ENCODE measurements around the gene YPEL2. TPM values are rescaled to one million over a fixed set of nuclear protein-coding genes. Genes with fewer than 3 reads are reported as not detected.
A peak's percentile ranks its signal among the peaks of the same experiment; 100 is the strongest.

YPEL2 gene
- total RNA-seq, 2 donors from 2014 or later, result 23.6 to 44.0 TPM

- ATAC-seq, result no peak
- H3K27ac Mint-ChIP-seq, result no peak overlapping the region
- H3K27me3 Mint-ChIP-seq, result no peaks in the 10 kb centered on the region
- DNase-seq, result no peak
- H3K4me1 Mint-ChIP-seq, result peaks cover 54% of the 10 kb centered on the region
- H3K4me3 Mint-ChIP-seq, result no peak overlapping the region
- no peaks in the 10 kb centered on the region for H3K36me3 Mint-ChIP-seq (ENCODE audit: low read depth)
- H3K9me3 ChIP-seq (ENCODE audit: control insufficient read depth, low read length, poor library complexity, severe bottlenecking), result no peaks in the 10 kb centered on the region
Observed at GRCh38 chr17:59337741-59338299, 6.4 kb downstream of the YPEL2 start.

- Mint-ChIP-seq H3K27me3 (no peaks in the 10 kb centered on the region), H3K27ac (no peak overlapping the region), H3K4me3 (no peak overlapping the region), H3K4me1 (peaks cover 55% of the 10 kb centered on the region), H3K36me3 (ENCODE audit: low read depth) (no peaks in the 10 kb centered on the region)
- DNase-seq, result no peak
- H3K9me3 ChIP-seq (ENCODE audit: control insufficient read depth, low read length, poor library complexity, severe bottlenecking), result no peaks in the 10 kb centered on the region
- no peak for ATAC-seq
Observed at GRCh38 chr17:59338498-59338897, 7.0 kb downstream of the YPEL2 start.

DNA sequence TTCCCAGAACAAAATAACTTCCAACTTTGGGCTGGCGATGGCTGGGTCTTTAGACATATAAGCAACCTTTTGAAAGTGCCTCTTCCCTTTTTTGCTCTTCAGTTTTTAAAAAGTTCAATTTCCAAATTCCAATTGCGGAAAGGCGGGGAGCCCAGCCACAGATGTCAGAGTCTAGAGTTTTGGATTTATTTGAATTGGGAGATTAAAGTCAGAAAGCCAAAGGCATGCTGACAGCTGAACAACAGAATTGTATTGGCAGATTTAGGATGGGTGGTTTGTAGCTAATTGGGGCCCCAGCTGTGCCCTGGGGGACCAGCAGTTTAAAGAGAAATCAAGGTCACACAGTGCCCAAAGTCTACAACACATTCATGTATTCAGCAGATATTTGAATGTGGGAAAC is 10.5 kb downstream of the YPEL2 start:
- H3K9me3 ChIP-seq (ENCODE audit: control insufficient read depth, low read length, poor library complexity, severe bottlenecking), result no peaks in the 10 kb centered on the region
- H3K27me3 Mint-ChIP-seq, result no peaks in the 10 kb centered on the region
- DNase-seq (no peak), ATAC-seq (no peak)
- H3K4me3 Mint-ChIP-seq, result no peak overlapping the region
- H3K27ac Mint-ChIP-seq, result no peak overlapping the region
- peaks cover 52% of the 10 kb centered on the region for H3K4me1 Mint-ChIP-seq
- peaks cover 2% of the 10 kb centered on the region for H3K36me3 Mint-ChIP-seq (ENCODE audit: low read depth)

DNA sequence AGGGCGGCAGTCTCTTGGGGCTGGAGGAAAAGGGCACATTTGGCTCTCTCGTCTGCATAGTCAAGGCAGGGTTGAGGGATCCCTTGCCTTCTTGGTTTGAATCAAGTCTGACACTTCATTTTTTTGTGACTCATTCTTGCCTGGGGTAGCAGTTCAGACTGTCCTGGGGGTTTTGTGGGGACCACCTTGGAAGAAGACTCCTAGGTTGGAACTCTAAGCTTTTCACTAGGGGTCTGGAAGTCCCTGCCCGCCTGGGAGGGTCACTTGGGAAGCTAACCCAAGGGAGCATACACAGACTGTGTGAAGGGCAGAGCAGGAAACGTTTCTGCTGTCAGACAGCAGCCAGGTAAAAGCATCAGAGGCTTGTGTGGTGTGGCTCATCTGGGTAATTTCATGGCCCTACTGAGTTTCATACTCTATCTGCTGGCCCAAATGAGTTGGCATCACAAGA is 11.3 kb downstream of the YPEL2 start:
- Mint-ChIP-seq H3K27me3 (no peaks in the 10 kb centered on the region), H3K4me3 (no peak overlapping the region), H3K27ac (peak overlapping the region; percentile 67), H3K4me1 (peaks cover 60% of the 10 kb centered on the region), H3K36me3 (ENCODE audit: low read depth) (peaks cover 2% of the 10 kb centered on the region)
- DNase-seq (no peak), ATAC-seq (peak; percentile 35)
- H3K9me3 ChIP-seq (ENCODE audit: control insufficient read depth, low read length, poor library complexity, severe bottlenecking), result no peaks in the 10 kb centered on the region

- Mint-ChIP-seq H3K4me3 (no peak overlapping the region), H3K27me3 (no peaks in the 10 kb centered on the region), H3K36me3 (ENCODE audit: low read depth) (peaks cover 2% of the 10 kb centered on the region), H3K4me1 (peaks cover 50% of the 10 kb centered on the region), H3K27ac (no peak overlapping the region)
- DNase-seq (no peak), ATAC-seq (no peak)
- H3K9me3 ChIP-seq (ENCODE audit: control insufficient read depth, low read length, poor library complexity, severe bottlenecking), result no peaks in the 10 kb centered on the region
Observed at GRCh38 chr17:59345476-59345875, 14.0 kb downstream of the YPEL2 start.

DNA sequence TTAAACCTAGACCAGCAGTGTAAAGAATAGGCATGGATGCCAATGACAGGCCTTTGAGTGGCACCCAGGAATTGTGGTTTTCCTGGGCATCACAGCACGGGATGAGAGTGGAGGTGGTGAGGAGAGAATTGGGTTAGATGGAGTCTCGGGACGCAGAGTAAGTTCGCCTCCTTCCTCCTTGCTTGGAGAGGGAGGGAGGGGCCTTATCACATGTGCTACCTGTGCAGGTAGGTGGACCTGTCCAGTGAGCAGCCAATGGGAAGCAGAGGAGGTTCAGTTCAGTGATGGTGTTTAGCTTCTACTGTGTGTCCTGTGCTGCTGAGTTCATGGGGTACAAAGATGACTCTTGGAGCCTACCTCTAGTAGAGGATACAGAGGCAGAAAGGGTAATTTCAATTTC is 14.9 kb downstream of the YPEL2 start:
- no peaks in the 10 kb centered on the region for H3K9me3 ChIP-seq (ENCODE audit: control insufficient read depth, low read length, poor library complexity, severe bottlenecking)
- Mint-ChIP-seq H3K27me3 (no peaks in the 10 kb centered on the region), H3K4me3 (no peak overlapping the region), H3K4me1 (peaks cover 50% of the 10 kb centered on the region), H3K27ac (peak overlapping the region; percentile 51), H3K36me3 (ENCODE audit: low read depth) (peaks cover 2% of the 10 kb centered on the region)
- ATAC-seq, result no peak
- DNase-seq, result no peak

DNA sequence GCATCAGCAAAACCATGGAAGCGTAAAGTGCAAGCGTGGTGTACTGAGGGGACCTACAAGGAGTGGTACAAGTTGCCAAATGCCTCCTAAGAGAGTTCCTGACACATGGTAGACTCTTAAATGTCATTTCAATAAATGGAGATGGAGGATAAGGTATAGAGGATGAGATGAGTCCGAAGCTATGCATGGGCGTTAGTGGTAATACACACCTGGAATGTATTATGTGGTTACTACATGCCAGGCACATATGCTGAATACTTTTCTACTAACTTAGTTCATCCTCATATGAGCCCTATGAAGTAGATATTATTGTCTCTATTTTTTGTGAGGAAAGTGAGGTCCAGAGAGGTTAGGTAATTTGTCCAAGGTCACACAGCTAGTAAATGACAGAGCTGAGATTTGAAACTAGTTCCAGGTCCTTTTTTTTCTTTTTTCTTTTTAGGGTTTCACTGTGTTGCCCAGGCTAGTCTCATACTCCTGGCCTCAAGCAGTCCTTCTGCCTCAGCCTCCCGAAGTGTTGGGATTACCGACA is 15.5 kb downstream of the YPEL2 start:
- Mint-ChIP-seq H3K27ac (no peak overlapping the region), H3K4me1 (peaks cover 52% of the 10 kb centered on the region), H3K36me3 (ENCODE audit: low read depth) (peaks cover 2% of the 10 kb centered on the region), H3K27me3 (no peaks in the 10 kb centered on the region), H3K4me3 (no peak overlapping the region)
- no peaks in the 10 kb centered on the region for H3K9me3 ChIP-seq (ENCODE audit: control insufficient read depth, low read length, poor library complexity, severe bottlenecking)
- no peak for DNase-seq
- ATAC-seq, result no peak

DNA sequence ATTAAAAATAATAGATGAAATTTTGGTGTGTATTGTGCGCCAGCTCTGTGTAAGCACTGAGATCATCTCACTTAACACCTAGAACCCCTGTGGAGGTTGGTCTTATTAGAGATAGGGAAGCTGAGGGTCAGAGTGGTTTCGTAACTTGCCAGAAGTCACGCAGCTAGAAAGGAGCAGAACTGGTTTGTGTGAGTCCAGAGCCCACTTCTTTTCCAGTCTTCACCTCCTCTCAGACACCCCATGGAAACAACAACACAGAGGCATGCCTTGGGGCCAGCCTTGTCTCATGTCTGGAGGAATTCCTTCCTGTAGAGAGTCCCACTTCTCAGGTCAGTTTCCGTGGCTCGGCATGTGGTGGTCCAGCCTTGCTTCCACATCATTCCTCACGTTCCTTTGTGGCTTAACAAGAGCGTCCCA is 16.5 kb downstream of the YPEL2 start:
- ATAC-seq, result no peak
- H3K36me3 Mint-ChIP-seq (ENCODE audit: low read depth), result peaks cover 2% of the 10 kb centered on the region

DNA sequence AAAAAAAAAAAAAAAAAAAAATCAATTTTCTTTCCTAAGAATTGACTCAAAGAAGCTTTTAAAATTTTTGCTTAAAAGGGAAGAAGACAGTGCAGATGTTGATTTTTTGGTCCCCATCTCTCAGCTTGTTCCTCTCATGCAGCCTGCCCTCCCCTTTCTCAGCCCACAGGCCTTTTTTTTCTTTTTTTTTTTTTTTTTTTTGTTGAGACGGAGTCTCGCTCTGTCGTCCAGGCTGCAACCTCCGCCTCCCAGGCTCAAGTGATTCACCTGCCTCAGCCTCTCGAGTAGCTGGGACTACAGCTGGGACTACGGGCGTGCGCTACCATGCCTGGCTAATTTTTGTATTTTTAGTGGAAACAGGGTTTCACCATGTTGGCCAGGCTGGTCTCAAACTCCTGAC is 17.7 kb downstream of the YPEL2 start:
- H3K36me3 Mint-ChIP-seq (ENCODE audit: low read depth), result peaks cover 4% of the 10 kb centered on the region
- H3K27ac Mint-ChIP-seq, result no peak overlapping the region
- DNase-seq (no peak), ATAC-seq (no peak)
- no peaks in the 10 kb centered on the region for H3K9me3 ChIP-seq (ENCODE audit: control insufficient read depth, low read length, poor library complexity, severe bottlenecking)
- H3K4me3 Mint-ChIP-seq, result no peak overlapping the region
- peaks cover 54% of the 10 kb centered on the region for H3K4me1 Mint-ChIP-seq
- H3K27me3 Mint-ChIP-seq, result no peaks in the 10 kb centered on the region

More for the DNA sequence above, 16.5 kb downstream of the YPEL2 start:
- no peak for DNase-seq
- H3K9me3 ChIP-seq (ENCODE audit: control insufficient read depth, low read length, poor library complexity, severe bottlenecking), result no peaks in the 10 kb centered on the region
- Mint-ChIP-seq H3K4me3 (no peak overlapping the region), H3K4me1 (peaks cover 55% of the 10 kb centered on the region), H3K27me3 (no peaks in the 10 kb centered on the region), H3K27ac (no peak overlapping the region)

GRCh38 chr17:59353106-59353854 is 21.8 kb downstream of the YPEL2 start:
- Mint-ChIP-seq H3K4me1 (peaks cover 51% of the 10 kb centered on the region), H3K27ac (peak overlapping the region; percentile 62), H3K27me3 (no peaks in the 10 kb centered on the region), H3K4me3 (peak overlapping the region; percentile 68), H3K36me3 (ENCODE audit: low read depth) (peaks cover 6% of the 10 kb centered on the region)
- no peaks in the 10 kb centered on the region for H3K9me3 ChIP-seq (ENCODE audit: control insufficient read depth, low read length, poor library complexity, severe bottlenecking)
- ATAC-seq (peak; percentile 52), DNase-seq (no peak)

GRCh38 chr17:59353936-59354755 is 22.7 kb downstream of the YPEL2 start:
- DNase-seq (no peak), ATAC-seq (no peak)
- H3K4me3 Mint-ChIP-seq, result no peak overlapping the region
- H3K27ac Mint-ChIP-seq, result peak overlapping the region; percentile 62
- no peaks in the 10 kb centered on the region for H3K27me3 Mint-ChIP-seq
- H3K9me3 ChIP-seq (ENCODE audit: control insufficient read depth, low read length, poor library complexity, severe bottlenecking), result no peaks in the 10 kb centered on the region
- H3K4me1 Mint-ChIP-seq, result peaks cover 52% of the 10 kb centered on the region
- H3K36me3 Mint-ChIP-seq (ENCODE audit: low read depth), result peaks cover 7% of the 10 kb centered on the region

- Mint-ChIP-seq H3K27ac (peak overlapping the region; percentile 62), H3K4me3 (no peak overlapping the region), H3K36me3 (ENCODE audit: low read depth) (peaks cover 7% of the 10 kb centered on the region), H3K4me1 (peaks cover 49% of the 10 kb centered on the region), H3K27me3 (no peaks in the 10 kb centered on the region)
- no peaks in the 10 kb centered on the region for H3K9me3 ChIP-seq (ENCODE audit: control insufficient read depth, low read length, poor library complexity, severe bottlenecking)
- ATAC-seq, result no peak
- no peak for DNase-seq
Observed at GRCh38 chr17:59355030-59355701, 23.7 kb downstream of the YPEL2 start.

Data from T-helper 17 cell (primary cell).